Breast epithelium (tissue), 3 donors: ENCODE measurements around the gene SMIM20.

ENCODE experiments used
- POLR2A ChIP-seq: fragments of 450-650 bp; IDR thresholded peaks from one replicate; pipeline ENCODE4 v1.6.1; 2016; ENCODE audit warnings: antibody characterized with exemption, mild to moderate bottlenecking, moderate library complexity
- POLR2AphosphoS5 ChIP-seq, 3 donors: sonication (generic); formaldehyde crosslinking; IDR thresholded peaks; one replicate each; pipeline ENCODE4 v1.6.1; 2017; ENCODE audit warnings: antibody characterized with exemption in 3 of 3
- TF ChIP-seq, protein P1 (sequence below), 3 donors: fragments of 450-650 bp; IDR thresholded peaks; one replicate each; pipeline ENCODE4 v1.5.1; 2016 to 2017; ENCODE audit warnings: antibody characterized with exemption in 3 of 3, mild to moderate bottlenecking in 3 of 3, moderate library complexity in 3 of 3

DNA sequence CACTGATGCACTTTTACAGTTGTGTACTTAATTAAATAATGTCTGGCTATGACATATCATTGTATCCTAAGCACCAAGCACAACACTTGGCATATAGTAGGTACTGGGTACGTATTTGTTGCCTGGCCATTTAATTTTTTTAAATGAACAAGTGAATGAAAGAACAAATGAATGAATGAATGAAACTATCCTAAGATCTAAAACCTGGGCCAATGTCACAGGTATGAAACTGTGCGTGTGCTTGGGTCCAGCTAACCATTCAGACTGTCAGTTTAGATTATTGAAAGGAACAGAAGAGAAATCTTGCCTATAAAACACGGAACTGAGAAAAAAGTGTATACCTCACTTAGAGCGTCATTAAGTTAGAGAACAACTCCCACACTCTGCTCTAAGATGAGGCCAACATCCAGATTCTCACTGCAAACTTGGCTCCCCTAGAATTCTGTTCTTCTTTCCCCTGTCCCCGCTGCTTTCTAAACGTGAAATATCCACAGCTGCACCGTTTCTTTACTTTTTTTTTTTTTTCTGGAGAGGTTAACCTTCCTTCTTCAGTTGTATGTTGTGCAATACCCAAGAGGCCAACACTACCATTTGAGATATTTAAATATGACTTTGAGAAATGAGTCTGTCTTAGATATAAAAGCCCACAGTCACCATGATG lies 33.9 kb upstream of the SMIM20 start:
- no peak for TF ChIP-seq POLR2A
- TF ChIP-seq, protein P1, sequence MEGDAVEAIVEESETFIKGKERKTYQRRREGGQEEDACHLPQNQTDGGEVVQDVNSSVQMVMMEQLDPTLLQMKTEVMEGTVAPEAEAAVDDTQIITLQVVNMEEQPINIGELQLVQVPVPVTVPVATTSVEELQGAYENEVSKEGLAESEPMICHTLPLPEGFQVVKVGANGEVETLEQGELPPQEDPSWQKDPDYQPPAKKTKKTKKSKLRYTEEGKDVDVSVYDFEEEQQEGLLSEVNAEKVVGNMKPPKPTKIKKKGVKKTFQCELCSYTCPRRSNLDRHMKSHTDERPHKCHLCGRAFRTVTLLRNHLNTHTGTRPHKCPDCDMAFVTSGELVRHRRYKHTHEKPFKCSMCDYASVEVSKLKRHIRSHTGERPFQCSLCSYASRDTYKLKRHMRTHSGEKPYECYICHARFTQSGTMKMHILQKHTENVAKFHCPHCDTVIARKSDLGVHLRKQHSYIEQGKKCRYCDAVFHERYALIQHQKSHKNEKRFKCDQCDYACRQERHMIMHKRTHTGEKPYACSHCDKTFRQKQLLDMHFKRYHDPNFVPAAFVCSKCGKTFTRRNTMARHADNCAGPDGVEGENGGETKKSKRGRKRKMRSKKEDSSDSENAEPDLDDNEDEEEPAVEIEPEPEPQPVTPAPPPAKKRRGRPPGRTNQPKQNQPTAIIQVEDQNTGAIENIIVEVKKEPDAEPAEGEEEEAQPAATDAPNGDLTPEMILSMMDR (IDR thresholded peaks at IDR 0.05), result no peak
- TF ChIP-seq POLR2AphosphoS5 (IDR thresholded peaks at IDR 0.05), result no peak
